Esophagus mucosa (tissue), 1 donor: ENCODE measurements around the gene OR51T1. TPM values are rescaled to one million over a fixed set of nuclear protein-coding genes. Genes with fewer than 3 reads are reported as not detected.

Source experiments
- total RNA-seq: library from RNA; stranded (reverse); gene quantifications from one replicate; pipeline ENCODE4 v1.2.4, GENCODE V29; 2023
- donor health status: DM: yes; HTN: yes; CAD: no.

Gene OR51T1
- total RNA-seq, 1 donor from 2014 or later = not detected

Other genes with a start within 250 kb of the OR51T1 start
- not detected for gene OR51D1, start 244.4 kb upstream of the OR51T1 start, total RNA-seq
- gene OR51E1, start 237.9 kb upstream of the OR51T1 start, total RNA-seq = not detected
- not detected for gene OR51E2, start 184.0 kb upstream of the OR51T1 start, total RNA-seq
- gene MMP26, start 177.1 kb upstream of the OR51T1 start, total RNA-seq = not detected
- gene OR51F1, start 112.0 kb upstream of the OR51T1 start, total RNA-seq = not detected
- gene OR52R1, start 77.5 kb upstream of the OR51T1 start, total RNA-seq = not detected
- gene OR51F2, start 60.6 kb upstream of the OR51T1 start, total RNA-seq = not detected
- gene OR51S1, start 32.7 kb upstream of the OR51T1 start, total RNA-seq = not detected
- not detected for gene OR51A7, start 21.9 kb downstream of the OR51T1 start, total RNA-seq
- gene OR51G2, start 37.5 kb downstream of the OR51T1 start, total RNA-seq = not detected
- not detected for gene OR51G1, start 42.4 kb downstream of the OR51T1 start, total RNA-seq
- not detected for gene OR51A4, start 65.7 kb downstream of the OR51T1 start, total RNA-seq
- not detected for gene OR51A2, start 73.8 kb downstream of the OR51T1 start, total RNA-seq
- gene OR51L1, start 113.0 kb downstream of the OR51T1 start, total RNA-seq = not detected
- gene OR52J3, start 164.6 kb downstream of the OR51T1 start, total RNA-seq = not detected
- not detected for gene OR52E2, start 177.7 kb downstream of the OR51T1 start, total RNA-seq
- gene OR52E1, start 187.7 kb downstream of the OR51T1 start, total RNA-seq = not detected